GM19455 (cell line): ENCODE results near the gene SRBD1.

Experiments
- ATAC-seq: cut with Tn5 transposase; IDR thresholded peaks from one replicate; pipeline ENCODE4 v1.9.1; 2021; ENCODE audit not compliant: unreplicated experiment

SRBD1 gene

GRCh38 chr2:45596761-45597160 is 14.3 kb downstream of the SRBD1 start:
- ATAC-seq = no peak

GRCh38 chr2:45595721-45596435 is 15.2 kb downstream of the SRBD1 start:
- ATAC-seq = no peak

- ATAC-seq = no peak
Observed at GRCh38 chr2:45591073-45591472, 20.0 kb downstream of the SRBD1 start.

GRCh38 chr2:45588158-45588829 is 22.8 kb downstream of the SRBD1 start:
- ATAC-seq = no peak

GRCh38 chr2:45586600-45586999 is 24.5 kb downstream of the SRBD1 start:
- no peak for ATAC-seq

- no peak for ATAC-seq
Observed at GRCh38 chr2:45585267-45585861, 25.7 kb downstream of the SRBD1 start.

GRCh38 chr2:45583977-45584376 is 27.1 kb downstream of the SRBD1 start:
- ATAC-seq = no peak

GRCh38 chr2:45582522-45582921 is 28.5 kb downstream of the SRBD1 start:
- no peak for ATAC-seq

GRCh38 chr2:45578056-45578843 is 32.8 kb downstream of the SRBD1 start:
- no peak for ATAC-seq

- no peak for ATAC-seq
Observed at GRCh38 chr2:45577441-45577840, 33.6 kb downstream of the SRBD1 start.

- no peak for ATAC-seq
Observed at GRCh38 chr2:45575881-45576280, 35.2 kb downstream of the SRBD1 start.

GRCh38 chr2:45572979-45573378 is 38.1 kb downstream of the SRBD1 start:
- ATAC-seq = no peak

GRCh38 chr2:45571940-45572339 is 39.1 kb downstream of the SRBD1 start:
- no peak for ATAC-seq

GRCh38 chr2:45570671-45571334 is 40.3 kb downstream of the SRBD1 start:
- ATAC-seq = no peak

GRCh38 chr2:45568935-45569334 is 42.1 kb downstream of the SRBD1 start:
- ATAC-seq = no peak

- peak; percentile 84 for ATAC-seq
Observed at GRCh38 chr2:45567974-45568789, 42.9 kb downstream of the SRBD1 start.

- no peak for ATAC-seq
Observed at GRCh38 chr2:45567288-45567963, 43.6 kb downstream of the SRBD1 start.

- ATAC-seq = no peak
Observed at GRCh38 chr2:45559436-45559835, 51.6 kb downstream of the SRBD1 start.

- no peak for ATAC-seq
Observed at GRCh38 chr2:45554742-45555140, 56.3 kb downstream of the SRBD1 start.
